ENCODE measurements around the gene FLOT2.

DNA sequence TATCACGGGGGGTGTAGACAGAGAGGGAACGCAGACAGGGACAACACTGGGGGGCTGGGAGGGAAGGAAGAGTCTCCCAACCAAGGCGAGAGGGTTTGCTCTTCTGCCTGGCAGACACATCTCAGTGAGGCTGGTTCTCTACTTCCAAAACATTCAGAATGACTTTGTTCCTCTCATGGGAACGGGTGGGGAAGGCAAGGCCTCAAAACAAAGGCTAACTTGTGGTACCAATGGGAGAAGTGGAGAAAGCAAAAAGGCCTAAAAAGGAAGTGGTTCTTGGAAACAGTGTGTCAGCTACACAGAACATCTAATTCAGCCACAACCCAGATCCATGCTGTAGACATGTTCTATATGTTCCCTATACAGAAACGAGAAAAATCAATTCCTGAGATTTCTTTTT is 7.5 kb downstream of the FLOT2 start:
- no peak for TF ChIP-seq TAF1 (IDR thresholded peaks at IDR 0.05; ENCODE audit: borderline replicate concordance, low read depth, low read length)
- TF ChIP-seq, protein P1, sequence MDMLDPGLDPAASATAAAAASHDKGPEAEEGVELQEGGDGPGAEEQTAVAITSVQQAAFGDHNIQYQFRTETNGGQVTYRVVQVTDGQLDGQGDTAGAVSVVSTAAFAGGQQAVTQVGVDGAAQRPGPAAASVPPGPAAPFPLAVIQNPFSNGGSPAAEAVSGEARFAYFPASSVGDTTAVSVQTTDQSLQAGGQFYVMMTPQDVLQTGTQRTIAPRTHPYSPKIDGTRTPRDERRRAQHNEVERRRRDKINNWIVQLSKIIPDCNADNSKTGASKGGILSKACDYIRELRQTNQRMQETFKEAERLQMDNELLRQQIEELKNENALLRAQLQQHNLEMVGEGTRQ (IDR thresholded peaks at IDR 0.05; ENCODE audit: borderline replicate concordance, low read depth, low read length), result no peak
- TF ChIP-seq FOXM1 (IDR thresholded peaks at IDR 0.05; ENCODE audit: low read depth), result no peak
